ENCODE measurements around the gene CFAP47. TPM values are rescaled to one million over a fixed set of nuclear protein-coding genes. Genes with fewer than 3 reads are reported as not detected.
"Not testable (repeated sequence)": the region's sequence is repeated elsewhere in the genome, so short reads cannot be mapped to it uniquely, and the experiment has no call there.

CFAP47 gene
- total RNA-seq, 1 donor from 2014 or later, result 0.13 TPM

- no peak for TF ChIP-seq EZH2phosphoT487 (IDR thresholded peaks at IDR 0.05)
- no peak for TF ChIP-seq EZH2 (IDR thresholded peaks at IDR 0.05)
- no peak for TF ChIP-seq CTCF (IDR thresholded peaks at IDR 0.05)
- no peak overlapping the region for H3K27ac Mint-ChIP-seq
- Histone ChIP-seq H2AFZ (replicated peaks) (no peak overlapping the region), H3K4me3 (no peak overlapping the region), H3K27ac (no peak overlapping the region), H3K36me3 (no peaks in the 10 kb centered on the region), H3K9ac (no peak overlapping the region), H3K9me3 (ENCODE audit: low read depth) (no peaks in the 10 kb centered on the region), H3K4me2 (no peak overlapping the region), H3F3A (ENCODE audit: low read depth) (no peaks in the 10 kb centered on the region), H3K79me2 (ENCODE audit: low read depth) (no peaks in the 10 kb centered on the region), H3K27me3 (no peaks in the 10 kb centered on the region), H3K4me1 (no peaks in the 10 kb centered on the region), H4K20me1 (ENCODE audit: low read depth) (no peaks in the 10 kb centered on the region)
- no peaks in the 10 kb centered on the region for H3K4me1 Mint-ChIP-seq
- no peak for DNase-seq (ENCODE audit: low spot score)
- no peaks in the 10 kb centered on the region for H3K27me3 Mint-ChIP-seq (ENCODE audit: insufficient read depth, low read depth)
- peaks cover 4% of the 10 kb centered on the region for H3K9me3 Mint-ChIP-seq
- H3K36me3 Mint-ChIP-seq, result no peaks in the 10 kb centered on the region
- no peak overlapping the region for H3K4me3 Mint-ChIP-seq
Measured at GRCh38 chrX:36019125-36019524, 99.6 kb downstream of the CFAP47 start.

GRCh38 chrX:36035550-36035949, 116.0 kb downstream of the CFAP47 start:
- Histone ChIP-seq H3K4me3 (no peak overlapping the region), H3K4me1 (no peaks in the 10 kb centered on the region), H3F3A (ENCODE audit: low read depth) (no peaks in the 10 kb centered on the region), H3K36me3 (no peaks in the 10 kb centered on the region), H3K9ac (no peak overlapping the region), H4K20me1 (ENCODE audit: low read depth) (no peaks in the 10 kb centered on the region), H3K79me2 (ENCODE audit: low read depth) (no peaks in the 10 kb centered on the region), H2AFZ (replicated peaks) (no peak overlapping the region), H3K27ac (no peak overlapping the region), H3K9me3 (ENCODE audit: low read depth) (peaks cover 5% of the 10 kb centered on the region), H3K4me2 (no peak overlapping the region), H3K27me3 (no peaks in the 10 kb centered on the region)
- no peak overlapping the region for H3K27ac Mint-ChIP-seq
- H3K4me1 Mint-ChIP-seq, result no peaks in the 10 kb centered on the region
- H3K9me3 Mint-ChIP-seq, result no peaks in the 10 kb centered on the region
- H3K4me3 Mint-ChIP-seq, result no peak overlapping the region
- DNase-seq (ENCODE audit: low spot score), result no peak
- no peaks in the 10 kb centered on the region for H3K36me3 Mint-ChIP-seq
- no peaks in the 10 kb centered on the region for H3K27me3 Mint-ChIP-seq (ENCODE audit: insufficient read depth, low read depth)
- TF ChIP-seq CTCF (IDR thresholded peaks at IDR 0.05), result no peak
- TF ChIP-seq EZH2 (IDR thresholded peaks at IDR 0.05), result no peak
- TF ChIP-seq EZH2phosphoT487 (IDR thresholded peaks at IDR 0.05), result no peak

- DNase-seq (ENCODE audit: low spot score), result no peak
- no peak overlapping the region for H3K4me3 ChIP-seq
- TF ChIP-seq CTCF (IDR thresholded peaks at IDR 0.05), result no peak
- no peak overlapping the region for H3K9ac ChIP-seq
- H3K36me3 ChIP-seq, result no peaks in the 10 kb centered on the region
- H3K27ac ChIP-seq, result no peak overlapping the region
- no peaks in the 10 kb centered on the region for H3K9me3 ChIP-seq (ENCODE audit: low read depth)
- Mint-ChIP-seq H3K27ac (no peak overlapping the region), H3K4me3 (no peak overlapping the region), H3K9me3 (no peaks in the 10 kb centered on the region), H3K4me1 (no peaks in the 10 kb centered on the region), H3K27me3 (ENCODE audit: insufficient read depth, low read depth) (peaks cover 2% of the 10 kb centered on the region), H3K36me3 (no peaks in the 10 kb centered on the region)
- no peaks in the 10 kb centered on the region for H3F3A ChIP-seq (ENCODE audit: low read depth)
- H4K20me1 ChIP-seq (ENCODE audit: low read depth), result no peaks in the 10 kb centered on the region
- no peak overlapping the region for H2AFZ ChIP-seq (replicated peaks)
- no peaks in the 10 kb centered on the region for H3K79me2 ChIP-seq (ENCODE audit: low read depth)
- H3K4me2 ChIP-seq, result no peak overlapping the region
- no peaks in the 10 kb centered on the region for H3K4me1 ChIP-seq
- H3K27me3 ChIP-seq, result no peaks in the 10 kb centered on the region
Measured at GRCh38 chrX:36062778-36063177, 143.2 kb downstream of the CFAP47 start.

GRCh38 chrX:36071061-36071460, 151.5 kb downstream of the CFAP47 start:
- H3K27me3 Mint-ChIP-seq (ENCODE audit: insufficient read depth, low read depth), result peaks cover 7% of the 10 kb centered on the region
- no peaks in the 10 kb centered on the region for H3K4me1 ChIP-seq
- no peaks in the 10 kb centered on the region for H3K4me1 Mint-ChIP-seq
- no peaks in the 10 kb centered on the region for H3K27me3 ChIP-seq
- no peak overlapping the region for H3K27ac ChIP-seq
- no peaks in the 10 kb centered on the region for H3F3A ChIP-seq (ENCODE audit: low read depth)
- no peaks in the 10 kb centered on the region for H3K9me3 ChIP-seq (ENCODE audit: low read depth)
- no peak overlapping the region for H3K27ac Mint-ChIP-seq
- no peak overlapping the region for H2AFZ ChIP-seq (replicated peaks)
- no peak overlapping the region for H3K4me2 ChIP-seq
- TF ChIP-seq CTCF (IDR thresholded peaks at IDR 0.05), result no peak
- no peak for TF ChIP-seq EZH2 (IDR thresholded peaks at IDR 0.05)
- no peak for TF ChIP-seq EZH2phosphoT487 (IDR thresholded peaks at IDR 0.05)
- no peak overlapping the region for H3K9ac ChIP-seq
- no peaks in the 10 kb centered on the region for H3K79me2 ChIP-seq (ENCODE audit: low read depth)
- no peak overlapping the region for H3K4me3 ChIP-seq
- H4K20me1 ChIP-seq (ENCODE audit: low read depth), result no peaks in the 10 kb centered on the region
- H3K36me3 ChIP-seq, result no peaks in the 10 kb centered on the region
- no peak for DNase-seq (ENCODE audit: low spot score)
- no peaks in the 10 kb centered on the region for H3K9me3 Mint-ChIP-seq
- no peak overlapping the region for H3K4me3 Mint-ChIP-seq
- H3K36me3 Mint-ChIP-seq, result no peaks in the 10 kb centered on the region

GRCh38 chrX:36075009-36075408, 155.5 kb downstream of the CFAP47 start:
- not testable (repeated sequence) for H3K4me3 Mint-ChIP-seq; H3K9ac ChIP-seq; H3K9me3 ChIP-seq (ENCODE audit: low read depth); H3K36me3 Mint-ChIP-seq; H3K27ac ChIP-seq; H3K4me1 Mint-ChIP-seq; H3K4me3 ChIP-seq; DNase-seq (ENCODE audit: low spot score); H3K36me3 ChIP-seq; H3K27me3 Mint-ChIP-seq (ENCODE audit: insufficient read depth, low read depth); H3K27me3 ChIP-seq; H3F3A ChIP-seq (ENCODE audit: low read depth); H4K20me1 ChIP-seq (ENCODE audit: low read depth); H3K9me3 Mint-ChIP-seq; H3K4me2 ChIP-seq; H3K27ac Mint-ChIP-seq; H2AFZ ChIP-seq (replicated peaks); H3K4me1 ChIP-seq; H3K79me2 ChIP-seq (ENCODE audit: low read depth)

Data from neural progenitor cell (in vitro differentiated cells).